Stomach smooth muscle (tissue), 2 donors: ENCODE measurements around the gene DGCR2.

Experiments used
- H3K27ac ChIP-seq: one replicate; pipeline ENCODE4 v1.7.0; 2013; ENCODE audit warnings: mild to moderate bottlenecking, low read length, inconsistent platforms
- H3K27me3 ChIP-seq, 2 donors: one replicate each; pipeline ENCODE4 v1.7.0; 2013; ENCODE audit warnings: low read length in 2 of 2; ENCODE audit not compliant: insufficient read depth in 2 of 2, control insufficient read depth in 1 of 2
- H3K36me3 ChIP-seq, 2 donors: one replicate each; pipeline ENCODE4 v1.7.0; 2013; ENCODE audit warnings: low read length in 2 of 2; ENCODE audit not compliant: control insufficient read depth in 2 of 2, insufficient read depth in 2 of 2
- H3K4me1 ChIP-seq: one replicate; pipeline ENCODE4 v1.7.0; 2013; ENCODE audit warnings: low read length; ENCODE audit not compliant: control insufficient read depth, insufficient read depth
- H3K4me3 ChIP-seq, 2 donors: one replicate each; pipeline ENCODE4 v1.7.0; 2013; ENCODE audit warnings: low read length in 2 of 2
- H3K9ac ChIP-seq, 2 donors: one replicate each; pipeline ENCODE4 v1.7.0; 2013; ENCODE audit warnings: low read length in 2 of 2, mild to moderate bottlenecking in 1 of 2
- H3K9me3 ChIP-seq, 2 donors: one replicate each; pipeline ENCODE4 v1.7.0; 2013; ENCODE audit warnings: low read length in 2 of 2; ENCODE audit not compliant: control insufficient read depth in 2 of 2
- donor health status: healthy.
- donor health status: Pancreatic carcinoma.

The DGCR2 gene

DNA sequence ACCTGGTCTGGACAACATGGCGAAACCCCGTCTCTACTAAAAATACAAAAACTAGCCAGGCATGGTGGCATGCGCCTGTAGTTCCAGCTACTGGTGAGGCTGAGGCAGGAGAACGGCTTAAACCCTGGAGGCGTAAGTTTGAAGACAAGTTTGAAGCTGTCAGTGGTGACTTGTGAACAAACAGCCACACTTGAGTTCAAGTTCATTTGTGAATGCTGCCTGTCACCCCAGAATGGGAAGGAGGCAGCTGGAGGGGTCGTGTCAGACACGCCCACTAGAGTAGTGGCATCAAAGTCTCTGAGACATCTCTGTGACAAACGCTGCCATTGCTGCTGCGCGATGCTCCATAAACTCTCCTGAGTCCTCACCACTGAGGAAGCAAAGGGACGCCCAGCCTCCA lies 74.2 kb downstream of the DGCR2 start:
- Histone ChIP-seq H3K36me3 (peaks cover 43 to 61% of the 10 kb centered on the region in 2 donors), H3K9ac (no peak overlapping the region), H3K27ac (no peak overlapping the region), H3K9me3 (no peaks in the 10 kb centered on the region), H3K4me1 (peaks cover 3% of the 10 kb centered on the region), H3K4me3 (no peak overlapping the region), H3K27me3 (no peaks in the 10 kb centered on the region)

DNA sequence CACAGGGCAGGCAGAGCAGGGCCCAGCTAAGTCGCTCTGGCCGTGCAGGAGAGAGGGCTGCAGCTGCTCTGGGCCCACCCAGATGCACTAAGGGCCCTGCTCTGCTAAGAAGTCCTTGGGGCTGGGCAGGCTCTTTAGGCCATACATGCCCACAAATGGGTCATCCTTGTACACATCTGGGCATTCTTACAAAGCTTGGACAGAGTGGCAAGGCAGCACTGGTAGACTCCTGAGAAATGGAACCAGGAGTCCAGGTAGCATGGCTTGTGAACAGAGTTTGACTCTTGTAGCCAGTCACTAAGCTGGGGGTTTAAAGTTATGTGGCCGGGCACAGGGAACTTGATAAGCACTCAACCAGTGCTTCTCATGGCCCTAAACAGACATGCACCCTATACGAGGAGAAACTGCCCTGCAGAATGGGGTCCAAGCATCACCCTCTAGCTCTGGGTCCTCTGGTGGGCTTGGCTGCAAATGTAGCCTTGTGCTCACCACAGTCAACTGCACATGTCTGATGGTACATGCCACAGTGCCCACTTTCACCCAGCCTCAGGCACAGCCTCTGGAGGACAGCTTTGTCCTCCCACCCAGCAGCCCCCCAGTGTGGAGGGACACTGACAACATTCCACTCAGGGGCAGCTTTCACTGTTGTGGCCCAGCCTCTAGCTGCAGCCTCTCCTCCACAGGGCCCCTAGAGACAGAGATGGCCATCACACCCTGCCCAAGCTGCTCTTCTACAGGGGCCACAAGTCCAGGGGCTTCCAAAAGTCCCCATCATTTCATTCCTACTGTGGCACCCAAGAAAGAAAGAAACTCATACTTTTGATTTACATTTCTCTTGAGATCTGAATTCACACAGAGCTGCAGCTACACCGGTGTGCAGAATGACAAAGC lies 75.2 kb downstream of the DGCR2 start:
- Histone ChIP-seq H3K36me3 (peaks cover 47 to 65% of the 10 kb centered on the region in 2 donors), H3K4me1 (no peaks in the 10 kb centered on the region), H3K9ac (no peak overlapping the region), H3K9me3 (no peaks in the 10 kb centered on the region), H3K27ac (no peak overlapping the region), H3K27me3 (no peaks in the 10 kb centered on the region), H3K4me3 (no peak overlapping the region)

DNA sequence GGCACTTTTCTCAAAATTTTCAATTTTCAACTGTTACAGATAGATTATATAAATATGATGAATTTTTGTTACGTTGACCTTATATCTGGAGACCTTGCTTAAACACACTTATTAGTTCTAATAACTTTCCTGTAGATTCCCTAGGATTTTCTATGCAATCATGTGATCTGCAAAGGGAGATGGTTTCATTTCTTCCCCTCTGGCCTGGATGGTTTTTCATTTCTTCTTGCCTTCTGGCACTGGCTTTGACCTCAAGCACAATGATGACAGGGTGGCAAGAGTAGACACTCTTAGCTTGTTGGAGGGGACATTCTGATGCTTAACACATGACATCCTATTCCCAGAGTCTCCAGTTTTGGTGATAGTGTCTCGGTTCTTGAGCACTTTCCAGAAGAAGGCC lies 75.9 kb downstream of the DGCR2 start:
- peaks cover 52 to 67% of the 10 kb centered on the region in 2 donors for H3K36me3 ChIP-seq

GRCh38 chr22:19045094-19045493 lies 77.1 kb downstream of the DGCR2 start:
- Histone ChIP-seq H3K36me3 (peaks cover 61 to 77% of the 10 kb centered on the region in 2 donors), H3K27ac (no peak overlapping the region), H3K9me3 (no peaks in the 10 kb centered on the region)

More for the DNA sequence above, 75.9 kb downstream of the DGCR2 start:
- Histone ChIP-seq H3K9ac (no peak overlapping the region), H3K9me3 (no peaks in the 10 kb centered on the region), H3K4me3 (no peak overlapping the region), H3K4me1 (no peaks in the 10 kb centered on the region), H3K27ac (no peak overlapping the region), H3K27me3 (no peaks in the 10 kb centered on the region)

GRCh38 chr22:19044381-19044780 lies 77.8 kb downstream of the DGCR2 start:
- Histone ChIP-seq H3K27ac (no peak overlapping the region), H3K9ac (no peak overlapping the region), H3K4me1 (no peaks in the 10 kb centered on the region), H3K36me3 (peaks cover 67 to 82% of the 10 kb centered on the region in 2 donors), H3K9me3 (no peaks in the 10 kb centered on the region), H3K27me3 (no peaks in the 10 kb centered on the region), H3K4me3 (no peak overlapping the region)

More at GRCh38 chr22:19045094-19045493, 77.1 kb downstream of the DGCR2 start:
- no peaks in the 10 kb centered on the region for H3K27me3 ChIP-seq
- no peak overlapping the region for H3K9ac ChIP-seq
- H3K4me1 ChIP-seq = no peaks in the 10 kb centered on the region
- H3K4me3 ChIP-seq = no peak overlapping the region

DNA sequence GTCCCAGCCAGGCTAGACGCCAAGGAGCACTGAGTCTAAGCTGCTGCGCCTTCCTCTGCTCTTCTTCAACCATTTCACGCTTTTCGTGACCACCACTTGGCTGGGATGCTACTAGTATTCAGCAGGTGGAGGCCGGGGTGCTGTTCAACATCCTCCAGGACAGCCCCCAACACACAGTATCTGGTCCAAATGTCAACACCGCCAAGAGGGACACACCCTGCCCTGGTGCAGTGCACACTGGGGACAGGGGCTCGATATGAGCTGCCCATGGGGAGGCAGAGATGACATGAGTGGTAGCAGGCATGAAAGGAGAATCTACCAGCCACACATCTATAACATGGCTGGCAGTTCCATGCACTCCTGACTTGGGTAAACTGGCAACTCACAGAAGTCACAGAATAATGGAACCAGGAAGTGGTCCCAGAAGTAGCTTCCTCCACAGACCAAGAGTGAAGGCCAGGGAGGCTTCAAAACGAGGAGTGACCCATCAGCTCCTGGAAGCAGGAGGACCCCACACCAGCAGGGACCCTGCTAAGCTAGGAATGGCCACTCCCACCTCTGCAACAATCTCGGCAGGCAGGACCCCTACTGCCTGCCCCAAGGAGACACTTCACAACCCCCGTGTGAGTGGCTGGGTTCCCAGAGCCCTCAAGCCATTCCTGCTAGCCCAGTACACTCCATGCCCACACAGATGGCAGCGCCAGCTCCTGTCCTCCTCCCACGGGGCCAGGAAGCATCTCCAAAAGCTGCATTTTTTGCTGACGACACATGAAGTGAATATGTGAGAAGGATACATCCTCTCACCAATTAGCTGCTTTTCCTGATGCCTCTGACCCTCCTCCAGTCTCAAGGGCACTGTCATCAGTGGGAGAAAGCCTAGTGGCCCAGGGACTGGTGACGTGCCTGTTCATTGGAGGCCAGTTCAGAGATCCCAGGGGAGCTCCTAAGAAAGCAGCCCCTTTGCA lies 78.8 kb downstream of the DGCR2 start:
- H3K36me3 ChIP-seq = peaks cover 64 to 80% of the 10 kb centered on the region in 2 donors

GRCh38 chr22:19042285-19043120 lies 79.7 kb downstream of the DGCR2 start:
- Histone ChIP-seq H3K36me3 (peaks cover 55 to 75% of the 10 kb centered on the region in 2 donors), H3K9me3 (no peaks in the 10 kb centered on the region), H3K27ac (no peak overlapping the region), H3K4me3 (no peak overlapping the region), H3K9ac (no peak overlapping the region), H3K27me3 (no peaks in the 10 kb centered on the region), H3K4me1 (no peaks in the 10 kb centered on the region)

More for the DNA sequence above, 78.8 kb downstream of the DGCR2 start:
- H3K27me3 ChIP-seq = no peaks in the 10 kb centered on the region
- H3K9me3 ChIP-seq = no peaks in the 10 kb centered on the region
- no peak overlapping the region for H3K4me3 ChIP-seq
- H3K9ac ChIP-seq = no peak overlapping the region
- H3K4me1 ChIP-seq = no peaks in the 10 kb centered on the region
- H3K27ac ChIP-seq = no peak overlapping the region

- H3K9me3 ChIP-seq = no peaks in the 10 kb centered on the region
- no peak overlapping the region for H3K4me3 ChIP-seq
- peaks cover 47 to 70% of the 10 kb centered on the region in 2 donors for H3K36me3 ChIP-seq
- no peaks in the 10 kb centered on the region for H3K4me1 ChIP-seq
- no peak overlapping the region for H3K9ac ChIP-seq
- H3K27me3 ChIP-seq = no peaks in the 10 kb centered on the region
- no peak overlapping the region for H3K27ac ChIP-seq
Measured at GRCh38 chr22:19041704-19042074, 80.5 kb downstream of the DGCR2 start.

- H3K4me1 ChIP-seq = no peaks in the 10 kb centered on the region
- H3K4me3 ChIP-seq = no peak overlapping the region
- H3K9ac ChIP-seq = no peak overlapping the region
- no peaks in the 10 kb centered on the region for H3K9me3 ChIP-seq
- H3K36me3 ChIP-seq = peaks cover 43 to 65% of the 10 kb centered on the region in 2 donors
- no peaks in the 10 kb centered on the region for H3K27me3 ChIP-seq
- no peak overlapping the region for H3K27ac ChIP-seq
Measured at GRCh38 chr22:19040888-19041703, 81.1 kb downstream of the DGCR2 start.
